DND-41 (cell line): ENCODE results near the gene ADARB2.

ENCODE experiments used
- EZH2 ChIP-seq: IDR thresholded peaks from 3 replicates; pipeline ENCODE4 v1.6.1; 2012; ENCODE audit warnings: borderline replicate concordance, low read depth, mild to moderate bottlenecking, moderate library complexity, low read length, inconsistent platforms; ENCODE audit not compliant: severe bottlenecking
- TF ChIP-seq, protein P1 (sequence below): IDR thresholded peaks from 2 replicates; pipeline ENCODE4 v1.5.1; 2012; ENCODE audit warnings: borderline replicate concordance, low read length, moderate library complexity, mild to moderate bottlenecking; ENCODE audit not compliant: poor library complexity, severe bottlenecking; ENCODE audit errors: extremely low read depth

GRCh38 chr10:1538531-1539061, 198.7 kb downstream of the ADARB2 start:
- TF ChIP-seq, protein P1, sequence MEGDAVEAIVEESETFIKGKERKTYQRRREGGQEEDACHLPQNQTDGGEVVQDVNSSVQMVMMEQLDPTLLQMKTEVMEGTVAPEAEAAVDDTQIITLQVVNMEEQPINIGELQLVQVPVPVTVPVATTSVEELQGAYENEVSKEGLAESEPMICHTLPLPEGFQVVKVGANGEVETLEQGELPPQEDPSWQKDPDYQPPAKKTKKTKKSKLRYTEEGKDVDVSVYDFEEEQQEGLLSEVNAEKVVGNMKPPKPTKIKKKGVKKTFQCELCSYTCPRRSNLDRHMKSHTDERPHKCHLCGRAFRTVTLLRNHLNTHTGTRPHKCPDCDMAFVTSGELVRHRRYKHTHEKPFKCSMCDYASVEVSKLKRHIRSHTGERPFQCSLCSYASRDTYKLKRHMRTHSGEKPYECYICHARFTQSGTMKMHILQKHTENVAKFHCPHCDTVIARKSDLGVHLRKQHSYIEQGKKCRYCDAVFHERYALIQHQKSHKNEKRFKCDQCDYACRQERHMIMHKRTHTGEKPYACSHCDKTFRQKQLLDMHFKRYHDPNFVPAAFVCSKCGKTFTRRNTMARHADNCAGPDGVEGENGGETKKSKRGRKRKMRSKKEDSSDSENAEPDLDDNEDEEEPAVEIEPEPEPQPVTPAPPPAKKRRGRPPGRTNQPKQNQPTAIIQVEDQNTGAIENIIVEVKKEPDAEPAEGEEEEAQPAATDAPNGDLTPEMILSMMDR, result no peak
- TF ChIP-seq EZH2, result no peak
